Neural cell (in vitro differentiated cells): ENCODE data around the gene INAVA.

Experiments
- EP300 ChIP-seq: fragments of 450-650 bp; conservative IDR thresholded peaks from 2 replicates; pipeline ENCODE4 v1.6.1; 2014; ENCODE audit warnings: antibody characterized with exemption, mild to moderate bottlenecking, moderate library complexity; ENCODE audit not compliant: poor library complexity, severe bottlenecking
- EZH2 ChIP-seq: fragments of 200-600, 300-800 bp; shearing (Covaris generic), sonication (generic); IDR thresholded peaks from 2 replicates; pipeline ENCODE4 v1.6.1; 2014; ENCODE audit warnings: antibody characterized with exemption, low read length, borderline replicate concordance, mild to moderate bottlenecking; ENCODE audit not compliant: insufficient read depth, poor library complexity, severe bottlenecking
- MXI1 ChIP-seq: fragments of 450-650 bp; conservative IDR thresholded peaks from 2 replicates; pipeline ENCODE4 v1.6.1; 2014; ENCODE audit warnings: antibody characterized with exemption, mild to moderate bottlenecking; ENCODE audit not compliant: poor library complexity, severe bottlenecking
- POLR2AphosphoS5 ChIP-seq: IDR thresholded peaks from 2 replicates; pipeline ENCODE4 v1.6.1; 2012
- RAD21 ChIP-seq: fragments of 450-650 bp; conservative IDR thresholded peaks from 2 replicates; pipeline ENCODE4 v1.6.1; 2014; ENCODE audit warnings: antibody characterized with exemption, mild to moderate bottlenecking, moderate library complexity
- SMC3 ChIP-seq: fragments of 450-650 bp; conservative IDR thresholded peaks from 2 replicates; pipeline ENCODE4 v1.6.1; 2014; ENCODE audit warnings: antibody characterized with exemption, mild to moderate bottlenecking, moderate library complexity; ENCODE audit not compliant: poor library complexity
- TAF1 ChIP-seq: IDR thresholded peaks from 2 replicates; pipeline ENCODE4 v1.6.1; 2012; ENCODE audit warnings: low read depth
- TF ChIP-seq, protein P1 (sequence below): IDR thresholded peaks from 2 replicates; pipeline ENCODE4 v1.6.1; 2012; ENCODE audit warnings: borderline replicate concordance
- TF ChIP-seq, protein P2 (sequence below): fragments of 450-650 bp; IDR thresholded peaks from 2 replicates; pipeline ENCODE4 v1.5.1; 2014; ENCODE audit warnings: antibody characterized with exemption, mild to moderate bottlenecking, moderate library complexity; ENCODE audit not compliant: poor library complexity, severe bottlenecking

DNA sequence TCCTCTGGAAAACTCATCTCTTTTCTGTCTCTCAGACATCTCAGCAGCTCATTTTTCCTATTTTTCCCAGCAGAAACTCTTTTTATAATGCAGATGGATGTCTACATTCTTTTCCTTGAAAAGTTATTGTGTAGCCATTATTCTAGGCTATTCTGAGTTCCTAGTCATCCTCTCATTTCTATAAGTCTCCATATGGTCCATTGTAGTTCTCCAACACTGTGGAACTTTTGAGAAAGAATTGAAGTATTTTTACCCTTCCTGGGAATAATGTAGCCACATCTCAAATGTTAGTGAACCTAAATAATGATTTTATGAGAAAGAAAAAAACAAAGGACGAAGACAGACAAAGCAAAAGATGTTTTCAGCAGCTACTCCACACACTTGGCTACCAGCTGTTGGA lies 48.3 kb upstream of the INAVA start:
- TF ChIP-seq, protein P1, sequence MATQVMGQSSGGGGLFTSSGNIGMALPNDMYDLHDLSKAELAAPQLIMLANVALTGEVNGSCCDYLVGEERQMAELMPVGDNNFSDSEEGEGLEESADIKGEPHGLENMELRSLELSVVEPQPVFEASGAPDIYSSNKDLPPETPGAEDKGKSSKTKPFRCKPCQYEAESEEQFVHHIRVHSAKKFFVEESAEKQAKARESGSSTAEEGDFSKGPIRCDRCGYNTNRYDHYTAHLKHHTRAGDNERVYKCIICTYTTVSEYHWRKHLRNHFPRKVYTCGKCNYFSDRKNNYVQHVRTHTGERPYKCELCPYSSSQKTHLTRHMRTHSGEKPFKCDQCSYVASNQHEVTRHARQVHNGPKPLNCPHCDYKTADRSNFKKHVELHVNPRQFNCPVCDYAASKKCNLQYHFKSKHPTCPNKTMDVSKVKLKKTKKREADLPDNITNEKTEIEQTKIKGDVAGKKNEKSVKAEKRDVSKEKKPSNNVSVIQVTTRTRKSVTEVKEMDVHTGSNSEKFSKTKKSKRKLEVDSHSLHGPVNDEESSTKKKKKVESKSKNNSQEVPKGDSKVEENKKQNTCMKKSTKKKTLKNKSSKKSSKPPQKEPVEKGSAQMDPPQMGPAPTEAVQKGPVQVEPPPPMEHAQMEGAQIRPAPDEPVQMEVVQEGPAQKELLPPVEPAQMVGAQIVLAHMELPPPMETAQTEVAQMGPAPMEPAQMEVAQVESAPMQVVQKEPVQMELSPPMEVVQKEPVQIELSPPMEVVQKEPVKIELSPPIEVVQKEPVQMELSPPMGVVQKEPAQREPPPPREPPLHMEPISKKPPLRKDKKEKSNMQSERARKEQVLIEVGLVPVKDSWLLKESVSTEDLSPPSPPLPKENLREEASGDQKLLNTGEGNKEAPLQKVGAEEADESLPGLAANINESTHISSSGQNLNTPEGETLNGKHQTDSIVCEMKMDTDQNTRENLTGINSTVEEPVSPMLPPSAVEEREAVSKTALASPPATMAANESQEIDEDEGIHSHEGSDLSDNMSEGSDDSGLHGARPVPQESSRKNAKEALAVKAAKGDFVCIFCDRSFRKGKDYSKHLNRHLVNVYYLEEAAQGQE, result no peak
- TF ChIP-seq EP300 (no peak), POLR2AphosphoS5 (no peak), EZH2 (no peak), RAD21 (no peak), SMC3 (no peak), MXI1 (no peak), TAF1 (no peak)
- TF ChIP-seq, protein P2, sequence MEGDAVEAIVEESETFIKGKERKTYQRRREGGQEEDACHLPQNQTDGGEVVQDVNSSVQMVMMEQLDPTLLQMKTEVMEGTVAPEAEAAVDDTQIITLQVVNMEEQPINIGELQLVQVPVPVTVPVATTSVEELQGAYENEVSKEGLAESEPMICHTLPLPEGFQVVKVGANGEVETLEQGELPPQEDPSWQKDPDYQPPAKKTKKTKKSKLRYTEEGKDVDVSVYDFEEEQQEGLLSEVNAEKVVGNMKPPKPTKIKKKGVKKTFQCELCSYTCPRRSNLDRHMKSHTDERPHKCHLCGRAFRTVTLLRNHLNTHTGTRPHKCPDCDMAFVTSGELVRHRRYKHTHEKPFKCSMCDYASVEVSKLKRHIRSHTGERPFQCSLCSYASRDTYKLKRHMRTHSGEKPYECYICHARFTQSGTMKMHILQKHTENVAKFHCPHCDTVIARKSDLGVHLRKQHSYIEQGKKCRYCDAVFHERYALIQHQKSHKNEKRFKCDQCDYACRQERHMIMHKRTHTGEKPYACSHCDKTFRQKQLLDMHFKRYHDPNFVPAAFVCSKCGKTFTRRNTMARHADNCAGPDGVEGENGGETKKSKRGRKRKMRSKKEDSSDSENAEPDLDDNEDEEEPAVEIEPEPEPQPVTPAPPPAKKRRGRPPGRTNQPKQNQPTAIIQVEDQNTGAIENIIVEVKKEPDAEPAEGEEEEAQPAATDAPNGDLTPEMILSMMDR, result no peak
